Vagina (tissue), 2 donors: ENCODE results near the gene SORCS2. TPM values are rescaled to one million over a fixed set of nuclear protein-coding genes. Genes with fewer than 3 reads are reported as not detected.

Experiments
- DNase-seq, 2 donors: peaks; one replicate each; pipeline ENCODE4 v3.0.0-alpha.2; 2017; ENCODE audit errors: extremely low spot score in 2 of 2
- H3K27ac ChIP-seq: fragments of 200-600 bp; sonication (generic); one replicate; pipeline ENCODE4 v1.5.1; 2019
- H3K27me3 ChIP-seq: fragments of 200-600 bp; sonication (generic); one replicate; pipeline ENCODE4 v1.5.1; 2019
- H3K36me3 ChIP-seq, 2 donors: fragments of 200-600 bp; sonication (generic); one replicate each; pipeline ENCODE4 v1.5.1; 2017 to 2019
- H3K4me1 ChIP-seq: fragments of 200-600 bp; sonication (generic); one replicate; pipeline ENCODE4 v1.5.1; 2019
- H3K4me3 ChIP-seq, 2 donors: fragments of 200-600 bp; sonication (generic); 1 replicate in 1 of 2; 2 replicates in 1 of 2; pipeline ENCODE4 v1.5.1; 2016 to 2019
- H3K9me3 ChIP-seq: fragments of 200-600 bp; sonication (generic); one replicate; pipeline ENCODE4 v1.5.1; 2019
- CTCF ChIP-seq, 3 experiments: fragments of 450-650 bp in 2 of 3; fragments of 200-600 bp in 1 of 3; sonication (generic) in 1 of 3; IDR thresholded peaks; one replicate each; pipeline ENCODE4 v1.5.1; 2017 to 2019; ENCODE audit warnings: antibody characterized with exemption in 3 of 3, mild to moderate bottlenecking in 2 of 3, moderate library complexity in 2 of 3
- POLR2A ChIP-seq, 2 donors: fragments of 450-650 bp; IDR thresholded peaks; one replicate each; pipeline ENCODE4 v1.6.1; 2017; ENCODE audit warnings: antibody characterized with exemption in 2 of 2, mild to moderate bottlenecking in 2 of 2, moderate library complexity in 2 of 2
- POLR2AphosphoS5 ChIP-seq, 2 donors: sonication (generic); formaldehyde crosslinking; IDR thresholded peaks; one replicate each; pipeline ENCODE4 v1.9.0; 2017; ENCODE audit warnings: antibody characterized with exemption in 2 of 2, mild to moderate bottlenecking in 2 of 2, low read depth in 1 of 2; ENCODE audit not compliant: insufficient read depth in 1 of 2
- intact Hi-C: fragments of 100-400 bp; cut with DNase I; formaldehyde crosslinking; loops from one replicate; pipeline ENCODE4 v1.15.1; 2023
- total RNA-seq: library from RNA; depleted of rRNA; stranded (reverse); fragments of >200 nt; gene quantifications from one replicate; pipeline ENCODE4 v1.2.3, GENCODE V29; 2016

SORCS2 gene
- total RNA-seq, 1 donor from 2014 or later = 5.4 TPM

DNA sequence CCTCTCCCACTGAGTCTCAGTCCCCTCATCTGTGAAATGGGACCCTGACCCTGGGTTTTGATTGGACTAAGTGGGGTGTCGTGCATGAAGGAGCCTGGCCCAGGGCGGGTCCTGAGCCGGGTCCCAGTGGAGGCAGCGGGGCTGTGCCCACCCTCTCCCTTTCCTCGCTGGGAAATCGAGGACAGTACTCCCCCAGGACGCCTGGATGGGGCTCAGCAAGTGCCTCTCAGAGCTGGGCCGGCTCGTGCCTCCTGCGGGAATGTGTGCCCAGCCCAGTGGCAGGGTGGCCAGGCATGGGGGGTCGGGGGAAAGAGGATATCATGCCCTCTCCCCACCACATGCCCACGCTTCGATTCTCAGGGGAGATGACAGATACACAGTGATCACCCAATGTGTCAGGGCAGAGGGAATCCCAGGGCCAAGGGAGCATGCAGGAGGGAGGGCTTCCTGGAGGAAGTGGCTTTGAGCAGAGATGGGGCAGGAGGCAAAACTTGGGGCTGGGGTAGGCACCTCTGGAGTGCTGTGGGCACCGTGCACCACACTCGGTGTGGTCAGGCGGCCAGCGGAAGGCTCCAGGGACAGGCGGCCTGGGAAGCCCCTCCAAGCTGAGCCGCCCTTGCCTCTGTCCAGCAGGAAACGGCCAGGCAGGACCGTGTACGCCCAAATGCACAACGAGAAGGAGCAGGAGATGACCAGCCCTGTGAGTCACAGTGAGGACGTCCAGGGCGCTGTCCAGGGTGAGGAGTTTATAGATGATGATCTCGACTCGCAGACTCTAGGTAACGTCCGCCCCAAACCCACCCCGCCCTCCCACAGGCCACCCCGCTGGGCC lies 544.3 kb downstream of the SORCS2 start:
- intact Hi-C loops = no loop called here

GRCh38 chr4:7737268-7737645 lies 544.9 kb downstream of the SORCS2 start:
- TF ChIP-seq POLR2AphosphoS5 (IDR thresholded peaks at IDR 0.05; ENCODE audit: insufficient read depth in 1 of 2, low read depth in 1 of 2) (no peak), POLR2A (IDR thresholded peaks at IDR 0.05) (no peak), CTCF (IDR thresholded peaks at IDR 0.05) (no peak)
- no peaks in the 10 kb centered on the region for H3K9me3 ChIP-seq
- no peak overlapping the region for H3K27ac ChIP-seq
- intact Hi-C loops = no loop called here
- no peak for DNase-seq
- H3K27me3 ChIP-seq = no peaks in the 10 kb centered on the region
- H3K36me3 ChIP-seq = no peaks in the 10 kb centered on the region
- H3K4me1 ChIP-seq = no peaks in the 10 kb centered on the region
- H3K4me3 ChIP-seq = no peak overlapping the region

More for the DNA sequence above, 544.3 kb downstream of the SORCS2 start:
- Histone ChIP-seq H3K27ac (no peak overlapping the region), H3K4me1 (no peaks in the 10 kb centered on the region), H3K9me3 (no peaks in the 10 kb centered on the region), H3K27me3 (no peaks in the 10 kb centered on the region), H3K36me3 (no peaks in the 10 kb centered on the region), H3K4me3 (no peak overlapping the region)
- no peak for TF ChIP-seq POLR2AphosphoS5 (IDR thresholded peaks at IDR 0.05; ENCODE audit: insufficient read depth in 1 of 2, low read depth in 1 of 2)
- TF ChIP-seq POLR2A (IDR thresholded peaks at IDR 0.05) = no peak
- no peak for TF ChIP-seq CTCF (IDR thresholded peaks at IDR 0.05)
- DNase-seq = no peak

DNA sequence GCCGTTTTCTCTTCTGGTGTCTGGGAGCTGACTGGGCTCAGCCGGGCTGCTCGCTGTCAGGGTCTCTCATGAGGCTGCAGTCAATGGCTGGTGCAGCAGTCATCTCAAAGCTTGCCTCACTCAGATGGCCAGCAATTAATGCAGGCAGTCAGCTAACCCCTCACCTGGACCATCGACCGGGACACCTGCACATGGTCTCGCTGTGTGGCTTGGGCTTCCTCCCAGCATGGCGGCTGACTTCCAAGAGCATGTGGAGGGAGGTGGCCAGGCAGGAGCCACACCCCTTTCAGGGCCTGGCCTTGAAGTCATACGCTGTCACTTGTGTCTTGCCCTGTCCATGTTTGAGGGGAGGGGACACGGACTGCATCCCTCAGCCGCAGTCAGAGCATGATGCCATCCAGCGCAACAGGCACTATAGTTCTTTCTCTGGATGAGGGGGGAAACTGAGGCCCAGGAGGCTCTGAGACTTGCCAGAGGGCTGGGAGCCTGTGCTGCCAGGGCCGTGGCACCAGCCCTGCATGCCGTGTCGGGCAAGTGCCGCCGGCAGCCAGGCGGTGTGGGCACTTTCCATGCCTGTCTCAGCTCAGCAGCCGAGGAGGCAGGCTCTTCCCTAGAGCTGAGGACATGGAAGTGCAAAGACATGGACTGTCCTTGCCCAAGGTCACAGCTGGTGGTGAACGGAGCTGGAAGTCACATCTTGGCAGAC lies 545.6 kb downstream of the SORCS2 start:
- DNase-seq = no peak
- no peak overlapping the region for H3K4me3 ChIP-seq
- H3K27me3 ChIP-seq = no peaks in the 10 kb centered on the region
- no peaks in the 10 kb centered on the region for H3K9me3 ChIP-seq
- intact Hi-C loops = no loop called here
- H3K4me1 ChIP-seq = no peaks in the 10 kb centered on the region
- H3K36me3 ChIP-seq = no peaks in the 10 kb centered on the region
- no peak overlapping the region for H3K27ac ChIP-seq
- TF ChIP-seq CTCF (IDR thresholded peaks at IDR 0.05) (no peak), POLR2A (IDR thresholded peaks at IDR 0.05) (no peak), POLR2AphosphoS5 (IDR thresholded peaks at IDR 0.05; ENCODE audit: insufficient read depth in 1 of 2, low read depth in 1 of 2) (no peak)

DNA sequence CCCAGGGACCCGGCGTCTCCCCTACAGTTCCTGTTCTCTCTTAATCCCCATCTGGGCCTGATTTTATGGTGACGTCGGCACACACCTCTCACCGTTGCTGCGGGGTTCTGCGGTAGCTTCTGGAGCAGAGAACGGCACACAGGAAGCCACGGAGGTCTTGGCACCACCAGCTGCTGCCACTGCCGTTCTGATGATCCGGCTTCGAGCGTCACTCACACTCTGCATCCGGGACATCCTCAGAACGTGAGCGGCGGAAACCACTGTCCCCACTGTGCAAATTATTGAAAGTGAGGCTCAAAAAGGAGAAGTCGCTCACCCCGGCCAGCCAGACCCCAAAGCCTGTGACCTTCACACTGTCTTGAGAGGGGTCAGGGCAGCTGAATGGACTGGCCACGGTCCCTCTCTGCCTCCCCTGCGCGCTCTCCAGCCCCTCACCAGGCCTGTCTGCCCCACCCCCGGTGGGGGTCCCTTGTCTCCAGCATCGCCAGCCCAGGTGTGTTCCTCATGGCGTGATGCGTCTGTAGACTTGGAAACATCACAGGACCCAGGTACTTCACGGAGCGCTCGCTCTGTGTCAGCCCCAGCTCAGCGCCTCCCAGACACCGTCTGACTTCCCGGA lies 546.2 kb downstream of the SORCS2 start:
- Histone ChIP-seq H3K36me3 (no peaks in the 10 kb centered on the region), H3K4me3 (no peak overlapping the region), H3K9me3 (no peaks in the 10 kb centered on the region), H3K27ac (no peak overlapping the region), H3K27me3 (no peaks in the 10 kb centered on the region), H3K4me1 (no peaks in the 10 kb centered on the region)
- no peak for TF ChIP-seq POLR2AphosphoS5 (IDR thresholded peaks at IDR 0.05; ENCODE audit: insufficient read depth in 1 of 2, low read depth in 1 of 2)
- no peak for TF ChIP-seq CTCF (IDR thresholded peaks at IDR 0.05)
- TF ChIP-seq POLR2A (IDR thresholded peaks at IDR 0.05) = no peak
- no peak for DNase-seq
- intact Hi-C loops = no loop called here
